ENCODE data around the gene CREG1. TPM values are rescaled to one million over a fixed set of nuclear protein-coding genes. Genes with fewer than 3 reads are reported as not detected.

CREG1 gene
- total RNA-seq, 1 experiment from 2014 or later: 91.5 TPM

- Histone ChIP-seq H3K4me3 (ENCODE audit: low read depth, low read length) (no peak overlapping the region), H3K27me3 (replicated peaks; ENCODE audit: control insufficient read depth, insufficient read depth, low read length) (no peaks in the 10 kb centered on the region), H3K9me3 (peaks cover 5% of the 10 kb centered on the region; the same call in 1 of the 2 replicates), H3K36me3 (ENCODE audit: control insufficient read depth, insufficient read depth, low read length) (no peaks in the 10 kb centered on the region), H3K4me1 (no peaks in the 10 kb centered on the region)
- BruUV-seq (replicated peaks): no TSS peak
- Mint-ChIP-seq H3K4me1 (ENCODE audit: low read depth, unreplicated experiment) (peaks cover 7% of the 10 kb centered on the region), H3K27ac (ENCODE audit: unreplicated experiment) (no peak overlapping the region), H3K9me3 (ENCODE audit: unreplicated experiment) (no peaks in the 10 kb centered on the region), H3K36me3 (ENCODE audit: insufficient read depth, unreplicated experiment) (no peaks in the 10 kb centered on the region), H3K27me3 (ENCODE audit: insufficient read depth, unreplicated experiment) (no peaks in the 10 kb centered on the region), H3K4me3 (ENCODE audit: unreplicated experiment) (no peak overlapping the region)
- POLR2A ChIA-PET: no interaction called here
- TF ChIP-seq CTCF (IDR thresholded peaks at IDR 0.05; ENCODE audit: insufficient read depth in 1 of 2, low read depth in 1 of 2, low read length in 1 of 2, severe bottlenecking in 1 of 2, unreplicated experiment in 1 of 2): no peak
- intact Hi-C loops (cut with micrococcal nuclease; ENCODE audit: unreplicated experiment): no loop called here
- no peak for DNase-seq
- CTCF ChIA-PET: no interaction called here
Measured at GRCh38 chr1:167522246-167522645, 31.3 kb downstream of the CREG1 start.

- H3K4me1 ChIP-seq: no peaks in the 10 kb centered on the region
- BruUV-seq (replicated peaks): no TSS peak
- H3K4me3 ChIP-seq (ENCODE audit: low read depth, low read length): no peak overlapping the region
- TF ChIP-seq CTCF (IDR thresholded peaks at IDR 0.05; ENCODE audit: insufficient read depth in 1 of 2, low read depth in 1 of 2, low read length in 1 of 2, severe bottlenecking in 1 of 2, unreplicated experiment in 1 of 2): no peak
- Mint-ChIP-seq H3K4me3 (ENCODE audit: unreplicated experiment) (no peak overlapping the region), H3K27me3 (ENCODE audit: insufficient read depth, unreplicated experiment) (no peaks in the 10 kb centered on the region), H3K27ac (ENCODE audit: unreplicated experiment) (no peak overlapping the region), H3K36me3 (ENCODE audit: insufficient read depth, unreplicated experiment) (no peaks in the 10 kb centered on the region), H3K4me1 (ENCODE audit: low read depth, unreplicated experiment) (peaks cover 7% of the 10 kb centered on the region), H3K9me3 (ENCODE audit: unreplicated experiment) (no peaks in the 10 kb centered on the region)
- CTCF ChIA-PET: no interaction called here
- intact Hi-C loops (cut with micrococcal nuclease; ENCODE audit: unreplicated experiment): no loop called here
- peaks cover 5% of the 10 kb centered on the region; the same call in 1 of the 2 replicates for H3K9me3 ChIP-seq
- POLR2A ChIA-PET: no interaction called here
- H3K27me3 ChIP-seq (replicated peaks; ENCODE audit: control insufficient read depth, insufficient read depth, low read length): no peaks in the 10 kb centered on the region
- H3K36me3 ChIP-seq (ENCODE audit: control insufficient read depth, insufficient read depth, low read length): no peaks in the 10 kb centered on the region
- no peak for DNase-seq
Measured at GRCh38 chr1:167520711-167521206, 32.8 kb downstream of the CREG1 start.

DNA sequence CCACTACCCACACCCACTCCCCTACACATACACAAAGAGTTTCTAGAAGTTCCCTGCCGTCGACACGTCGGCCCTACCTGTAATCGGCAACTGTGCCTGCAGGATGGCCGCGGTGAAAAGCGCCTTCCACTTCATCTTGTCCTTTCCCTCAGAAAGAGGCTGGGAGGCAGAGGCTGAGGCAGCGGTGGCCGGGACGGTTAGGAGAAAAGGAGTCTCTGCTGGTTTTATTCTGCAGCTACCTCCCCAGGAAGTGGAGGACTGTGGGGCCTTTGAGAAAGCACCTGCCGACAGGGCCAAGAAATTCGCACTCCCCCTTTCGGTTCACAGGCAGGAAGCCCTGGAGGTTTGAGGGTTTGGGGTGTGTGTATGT, 35.2 kb downstream of the CREG1 start, which contains the start of gene CD247:
Gene CD247, minus strand, starts transcription at position 199 of the 370 bp plus-strand sequence. Its CDS starts 64 bp downstream, at position 135.
- H3K4me3 ChIP-seq (ENCODE audit: low read depth, low read length): no peak within 1 kb of the TSS
- H3K4me3 Mint-ChIP-seq (ENCODE audit: unreplicated experiment): no peak within 1 kb of the TSS
- no peaks in the 10 kb centered on the region for H3K4me1 Mint-ChIP-seq (ENCODE audit: low read depth, unreplicated experiment)
- ChIA-PET CTCF (no interaction called here), POLR2A (no interaction called here)
- no peaks in the 10 kb centered on the region for H3K27me3 ChIP-seq (replicated peaks; ENCODE audit: control insufficient read depth, insufficient read depth, low read length)
- no peaks in the 10 kb centered on the region for H3K27me3 Mint-ChIP-seq (ENCODE audit: insufficient read depth, unreplicated experiment)
- peaks cover 3% of the 10 kb centered on the region; the same call in 1 of the 2 replicates for H3K9me3 ChIP-seq
- no peak for DNase-seq
- no peaks in the 10 kb centered on the region for H3K36me3 ChIP-seq (ENCODE audit: control insufficient read depth, insufficient read depth, low read length)
- no peaks in the 10 kb centered on the region for H3K9me3 Mint-ChIP-seq (ENCODE audit: unreplicated experiment)
- no TSS peak for BruUV-seq (replicated peaks)
- no peaks in the 10 kb centered on the region for H3K36me3 Mint-ChIP-seq (ENCODE audit: insufficient read depth, unreplicated experiment)
- intact Hi-C loops (cut with micrococcal nuclease; ENCODE audit: unreplicated experiment): no loop called here
- no peak within 1 kb of the TSS for H3K27ac Mint-ChIP-seq (ENCODE audit: unreplicated experiment)
- no peak for TF ChIP-seq CTCF (IDR thresholded peaks at IDR 0.05; ENCODE audit: insufficient read depth in 1 of 2, low read depth in 1 of 2, low read length in 1 of 2, severe bottlenecking in 1 of 2, unreplicated experiment in 1 of 2)
- no peaks in the 10 kb centered on the region for H3K4me1 ChIP-seq
